Fibroblast of lung (primary cell): Measurements from ENCODE around the gene PHKG2.

Source experiments
- EZH2 ChIP-seq: IDR thresholded peaks from 2 replicates; pipeline ENCODE4 v1.5.1; 2012; ENCODE audit warnings: low read length, control low read depth, mild to moderate bottlenecking; ENCODE audit errors: missing control alignments
- TF ChIP-seq, protein P1 (sequence below), 2 donors: IDR thresholded peaks in 1 of 2; conservative IDR thresholded peaks in 1 of 2; 1 replicate in 1 of 2; 2 replicates in 1 of 2; pipeline ENCODE4 v1.5.1; 2011 to 2012; ENCODE audit warnings: low read length in 2 of 2, control low read depth in 1 of 2, inconsistent platforms in 1 of 2, low read depth in 1 of 2, mild to moderate bottlenecking in 1 of 2

- TF ChIP-seq, protein P1, sequence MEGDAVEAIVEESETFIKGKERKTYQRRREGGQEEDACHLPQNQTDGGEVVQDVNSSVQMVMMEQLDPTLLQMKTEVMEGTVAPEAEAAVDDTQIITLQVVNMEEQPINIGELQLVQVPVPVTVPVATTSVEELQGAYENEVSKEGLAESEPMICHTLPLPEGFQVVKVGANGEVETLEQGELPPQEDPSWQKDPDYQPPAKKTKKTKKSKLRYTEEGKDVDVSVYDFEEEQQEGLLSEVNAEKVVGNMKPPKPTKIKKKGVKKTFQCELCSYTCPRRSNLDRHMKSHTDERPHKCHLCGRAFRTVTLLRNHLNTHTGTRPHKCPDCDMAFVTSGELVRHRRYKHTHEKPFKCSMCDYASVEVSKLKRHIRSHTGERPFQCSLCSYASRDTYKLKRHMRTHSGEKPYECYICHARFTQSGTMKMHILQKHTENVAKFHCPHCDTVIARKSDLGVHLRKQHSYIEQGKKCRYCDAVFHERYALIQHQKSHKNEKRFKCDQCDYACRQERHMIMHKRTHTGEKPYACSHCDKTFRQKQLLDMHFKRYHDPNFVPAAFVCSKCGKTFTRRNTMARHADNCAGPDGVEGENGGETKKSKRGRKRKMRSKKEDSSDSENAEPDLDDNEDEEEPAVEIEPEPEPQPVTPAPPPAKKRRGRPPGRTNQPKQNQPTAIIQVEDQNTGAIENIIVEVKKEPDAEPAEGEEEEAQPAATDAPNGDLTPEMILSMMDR (conservative IDR thresholded peaks at IDR 0.05 in 1 of 2, IDR thresholded peaks at IDR 0.05 in 1 of 2; ENCODE audit: low read depth in 1 of 2, low read length in 2 of 2) = no peak
- no peak for TF ChIP-seq EZH2
Measured at GRCh38 chr16:30723725-30724355, 24.4 kb upstream of the PHKG2 start.
